CMK (cell line): ENCODE data around the gene RPS5.
A peak's percentile ranks its signal among the peaks of the same experiment; 100 is the strongest.
"Not testable (repeated sequence)": the region's sequence is repeated elsewhere in the genome, so short reads cannot be mapped to it uniquely, and the experiment has no call there.

Experiments
- DNase-seq: peaks from one replicate; pipeline ENCODE4 v3.0.0-alpha.2; 2010; ENCODE audit warnings: low read depth

RPS5 gene

DNA sequence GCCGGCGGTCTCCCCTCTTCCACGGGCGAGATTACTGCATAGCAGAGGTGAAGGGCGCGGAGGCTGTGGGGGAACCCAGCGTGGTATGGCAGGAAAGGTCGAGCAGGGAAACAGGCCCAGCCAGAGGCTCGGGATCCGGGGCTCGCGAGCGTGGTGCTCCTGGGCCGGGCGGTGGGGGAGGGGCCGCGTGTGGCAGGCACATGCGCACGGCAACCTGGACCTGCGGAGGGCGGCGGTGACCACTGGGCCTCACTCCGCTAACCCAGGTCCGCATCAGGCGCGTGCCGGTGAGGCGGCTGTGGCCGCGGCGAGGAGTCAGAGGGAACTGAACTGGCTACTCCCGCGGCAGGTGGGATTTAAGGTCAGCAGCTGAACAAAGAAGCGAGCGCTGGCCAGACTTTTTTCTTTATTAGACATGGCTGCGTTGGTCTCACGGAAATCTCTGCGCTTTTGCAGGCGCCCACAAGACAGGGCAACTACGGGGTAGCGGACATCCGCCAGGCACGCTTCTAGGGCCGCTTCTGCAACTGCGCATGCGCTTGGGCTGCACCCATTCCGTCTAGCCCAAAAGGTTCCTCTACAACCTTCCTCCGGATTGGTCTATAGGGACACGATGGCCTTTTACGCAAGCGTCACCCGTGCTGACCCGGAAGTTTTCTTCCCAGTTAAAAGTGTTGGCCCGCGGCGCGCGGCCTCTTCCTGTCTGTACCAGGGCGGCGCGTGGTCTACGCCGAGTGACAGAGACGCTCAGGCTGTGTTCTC, at the start of gene RPS5:
RPS5 (plus strand) TSS at position 694 of the 762 bp plus-strand sequence. CDS start 869 bp downstream, outside the sequence.
- peak; percentile 100 for DNase-seq

DNA sequence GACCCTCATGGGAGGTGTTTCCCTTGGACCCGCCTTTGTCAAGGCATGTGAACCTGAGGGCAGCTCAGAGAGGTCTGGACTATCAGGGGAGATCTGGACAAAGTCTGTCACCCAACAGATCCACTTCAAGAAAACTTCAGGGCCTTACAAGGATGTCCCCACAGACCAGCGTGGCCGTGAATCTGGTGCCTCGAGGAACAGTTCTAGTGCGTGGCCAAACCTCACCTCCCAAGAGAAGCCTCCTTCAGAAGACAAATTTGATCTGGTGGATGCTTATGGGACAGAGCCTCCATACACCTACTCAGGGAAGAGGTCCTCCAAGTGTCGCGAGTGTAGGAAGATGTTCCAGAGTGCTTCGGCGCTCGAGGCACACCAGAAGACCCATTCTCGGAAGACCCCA, 48.7 kb upstream of the RPS5 start:
- DNase-seq, result no peak

DNA sequence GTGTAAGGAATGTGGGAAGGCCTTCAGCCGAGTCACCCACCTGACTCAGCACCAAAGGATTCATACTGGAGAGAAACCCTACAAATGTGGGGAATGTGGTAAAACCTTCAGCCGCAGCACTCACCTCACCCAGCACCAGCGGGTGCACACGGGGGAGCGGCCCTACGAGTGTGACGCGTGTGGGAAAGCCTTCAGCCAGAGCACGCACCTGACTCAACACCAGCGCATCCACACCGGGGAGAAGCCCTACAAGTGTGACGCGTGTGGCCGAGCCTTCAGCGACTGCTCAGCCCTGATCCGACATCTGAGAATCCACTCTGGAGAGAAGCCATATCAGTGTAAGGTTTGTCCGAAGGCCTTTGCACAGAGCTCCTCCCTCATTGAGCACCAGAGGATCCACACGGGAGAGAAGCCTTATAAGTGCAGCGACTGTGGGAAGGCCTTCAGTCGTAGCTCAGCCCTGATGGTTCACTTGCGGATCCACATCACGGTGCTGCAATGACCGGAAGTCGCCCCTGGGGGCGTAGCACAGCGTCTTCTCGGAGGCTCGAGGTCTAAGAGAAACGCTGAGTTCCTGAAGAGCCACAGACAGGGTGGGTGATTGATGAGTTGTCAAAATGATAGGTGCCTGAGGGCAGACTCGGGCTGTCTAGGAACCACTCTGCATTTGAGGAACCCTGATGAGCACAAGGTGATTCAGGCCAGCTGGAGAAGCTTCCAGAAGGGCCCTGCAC, 48.1 kb upstream of the RPS5 start:
- no peak for DNase-seq

DNA sequence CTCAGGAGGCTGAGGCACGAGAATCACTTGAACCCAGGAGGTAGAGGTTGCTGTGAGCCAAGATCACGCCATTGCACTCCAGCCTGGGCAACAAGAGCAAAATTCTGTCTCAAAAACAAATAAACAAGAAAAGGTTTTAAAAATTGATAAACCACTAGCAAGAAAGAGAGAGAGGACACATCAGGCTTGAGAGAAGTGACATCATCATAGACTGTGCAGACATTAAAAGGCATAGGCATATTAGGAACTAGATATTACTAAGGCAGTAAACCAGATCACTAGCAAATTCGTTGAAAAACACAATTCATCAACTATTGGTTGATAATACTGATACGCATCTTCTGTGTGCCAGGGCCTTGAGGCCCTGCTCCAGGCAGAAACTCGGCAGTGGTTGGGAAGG, 41.5 kb upstream of the RPS5 start:
- DNase-seq, result no peak

DNA sequence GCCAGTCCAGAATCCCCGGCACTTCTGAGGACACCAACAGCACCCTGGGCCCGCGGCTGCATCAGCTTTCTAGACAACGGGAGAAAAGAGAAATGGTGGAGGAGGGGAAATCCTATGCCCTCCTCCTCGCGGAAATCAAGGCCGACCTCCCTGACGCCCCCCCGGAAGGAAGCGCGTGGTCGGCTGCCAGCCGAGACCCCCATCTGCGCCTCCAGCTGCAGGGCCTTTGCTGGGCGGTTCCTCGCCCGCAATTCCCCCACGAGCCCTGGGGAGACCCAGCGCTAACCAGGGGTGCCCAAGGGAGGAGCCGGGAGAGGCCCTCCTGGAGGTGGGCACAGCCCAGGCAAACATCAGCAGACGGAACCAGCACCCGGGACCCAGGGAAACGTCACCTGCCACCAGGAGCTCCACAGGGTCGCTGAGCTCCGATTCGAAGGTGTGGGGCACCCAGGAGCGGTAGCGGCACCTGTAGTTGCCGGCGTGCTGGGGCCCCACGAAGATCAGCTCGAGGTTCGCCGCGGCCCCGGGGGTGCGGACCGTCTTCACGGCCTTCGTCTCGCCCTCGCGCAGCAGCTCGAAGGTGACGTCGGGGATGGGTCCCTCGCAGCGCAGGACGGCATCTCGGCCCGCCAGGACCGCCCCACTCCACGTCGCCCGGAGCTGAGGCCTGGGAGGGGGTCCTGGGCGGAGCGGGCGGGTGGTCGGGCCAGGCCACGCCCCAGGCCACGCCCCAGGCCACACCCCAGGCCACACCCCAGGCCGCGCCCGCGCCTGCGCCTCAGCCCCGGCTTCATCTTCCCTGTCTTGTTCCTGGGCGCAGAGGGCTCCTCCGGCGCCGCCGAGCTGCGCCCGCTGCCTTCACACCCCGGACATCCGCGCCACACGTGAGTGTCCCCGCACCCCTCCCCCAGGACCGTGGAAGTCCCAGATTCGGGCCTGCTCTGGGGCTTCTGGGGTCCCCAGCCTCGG, 39.8 kb upstream of the RPS5 start:
- DNase-seq, result peak; percentile 66

DNA sequence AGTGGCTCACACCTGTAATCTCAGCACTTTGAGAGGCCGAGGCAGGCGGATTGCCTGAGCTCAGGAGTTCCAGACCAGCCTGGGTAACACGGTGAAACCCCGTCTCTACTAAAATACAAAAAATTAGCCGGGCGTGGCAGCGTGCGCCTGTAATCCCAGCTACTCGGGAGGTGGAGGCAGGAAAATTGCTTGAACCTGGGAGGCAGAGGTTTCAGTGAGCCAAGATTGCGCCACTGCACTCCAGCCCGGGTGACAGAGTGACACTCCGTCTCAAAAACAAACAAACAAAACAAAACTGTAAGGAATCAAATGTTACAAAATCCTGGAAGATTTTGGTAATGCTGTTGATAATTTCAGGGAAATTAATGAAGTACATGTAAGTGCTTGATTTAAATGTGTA, 39.0 kb upstream of the RPS5 start:
- not testable (repeated sequence) for DNase-seq

DNA sequence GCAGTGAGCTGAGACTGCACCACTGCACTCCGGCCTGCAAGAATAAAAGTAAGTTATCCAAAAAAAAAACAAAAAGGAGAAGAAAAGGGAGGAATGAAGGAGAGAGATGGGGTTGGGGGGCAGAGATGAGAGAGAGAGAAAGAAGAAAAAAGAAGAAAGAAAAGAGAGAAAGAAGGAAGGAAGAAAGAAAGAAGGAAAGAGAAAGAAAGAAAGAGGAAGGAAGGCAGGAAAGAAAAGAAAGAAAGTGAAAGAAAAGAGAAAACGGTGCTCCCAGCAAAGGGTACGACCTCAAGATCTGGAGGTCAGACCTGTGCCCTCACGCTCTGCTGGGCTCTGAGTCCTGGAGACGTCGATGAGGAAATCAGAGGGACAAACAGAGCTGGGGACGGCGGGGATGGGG, 37.5 kb upstream of the RPS5 start:
- DNase-seq, result no peak

DNA sequence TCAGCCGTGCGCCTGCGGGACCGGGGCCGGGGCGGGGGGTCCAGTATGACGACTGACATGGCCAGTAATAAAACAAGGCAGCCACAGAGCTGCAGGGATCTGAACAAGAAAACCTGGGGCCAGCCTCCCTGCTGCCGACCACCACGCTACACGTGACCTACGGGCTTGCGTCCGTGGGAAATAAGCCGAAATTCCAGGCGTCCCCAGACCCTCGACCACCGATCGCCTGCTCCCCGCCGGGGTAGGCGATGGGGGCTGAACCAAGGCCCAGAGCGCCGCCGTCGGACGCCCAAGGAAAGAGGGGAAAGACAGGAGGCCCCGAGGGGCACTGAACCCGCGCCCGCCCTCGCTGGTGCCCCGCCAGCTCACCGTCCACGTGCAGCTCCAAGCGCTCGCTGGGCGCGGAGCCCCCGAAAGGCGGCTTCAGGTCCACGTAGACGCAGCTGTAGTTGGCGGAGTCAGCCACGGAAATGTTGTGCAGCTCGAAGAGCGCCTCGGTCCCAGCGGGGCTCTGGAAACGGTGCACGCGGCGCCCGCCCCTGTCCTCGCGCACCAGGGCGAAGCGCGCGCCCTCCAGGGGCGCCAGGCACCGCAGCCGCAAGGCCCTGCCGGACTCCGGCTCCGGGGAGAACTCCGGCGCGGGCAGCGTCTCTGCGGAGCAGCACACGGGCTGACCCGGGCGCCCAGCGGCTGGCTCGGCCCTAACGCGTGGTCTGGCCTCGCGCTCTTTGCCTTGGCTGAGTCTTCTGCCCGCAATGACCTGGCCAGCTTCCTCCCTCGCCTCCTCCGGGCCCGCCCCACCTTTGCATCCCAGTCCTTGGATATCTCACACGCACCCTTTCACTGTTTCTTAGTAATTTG, 36.8 kb upstream of the RPS5 start:
- DNase-seq, result no peak

DNA sequence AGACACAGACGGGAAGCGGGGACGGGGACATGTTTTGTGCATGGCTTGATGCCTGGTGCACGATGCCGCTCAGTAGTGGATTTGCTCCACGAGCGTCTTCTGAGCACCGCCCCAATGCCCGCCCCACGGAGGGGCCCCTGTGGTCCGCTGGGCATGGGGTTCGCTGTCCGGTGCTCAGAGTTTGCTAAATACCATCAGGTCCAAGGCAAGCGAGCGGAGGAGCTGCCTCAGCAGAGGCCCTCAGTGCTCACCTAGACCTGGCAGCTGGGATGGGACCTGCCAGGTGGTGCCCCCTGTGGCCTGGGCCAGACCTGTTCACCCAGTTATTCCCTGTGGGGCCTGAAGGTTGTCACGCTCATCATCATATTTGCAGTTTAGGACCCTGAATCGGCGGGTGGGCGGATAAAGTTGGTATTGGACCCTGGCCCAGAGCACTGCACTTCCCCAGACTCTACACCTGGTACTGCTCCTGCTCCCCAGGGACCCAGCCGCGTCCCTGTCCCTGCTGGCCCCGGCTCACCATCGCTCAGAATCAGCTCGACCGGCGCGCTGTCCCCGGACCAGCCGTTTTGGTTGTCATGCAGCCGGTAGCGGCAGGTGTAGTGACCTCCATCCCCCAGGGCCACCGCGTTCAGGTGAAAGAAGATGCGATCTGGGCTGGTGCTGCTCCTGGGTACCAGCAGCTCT, 36.1 kb upstream of the RPS5 start:
- DNase-seq, result no peak

DNA sequence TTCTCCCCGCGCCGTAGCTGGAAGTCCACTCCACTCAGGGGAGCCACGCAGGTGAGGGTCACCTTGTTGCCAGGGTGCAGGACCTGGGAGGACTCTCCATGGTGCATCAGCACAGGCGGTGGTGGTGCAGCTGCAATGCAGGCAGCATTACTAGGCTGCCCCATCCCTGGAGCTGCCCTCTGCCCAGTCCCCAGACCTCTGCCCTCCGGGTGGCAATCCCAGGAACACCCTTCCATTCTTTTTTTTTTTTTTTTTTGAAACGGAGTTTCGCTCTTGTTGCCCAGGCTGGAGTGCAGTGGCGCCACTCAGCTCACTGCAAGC, 35.6 kb upstream of the RPS5 start:
- DNase-seq, result no peak

DNA sequence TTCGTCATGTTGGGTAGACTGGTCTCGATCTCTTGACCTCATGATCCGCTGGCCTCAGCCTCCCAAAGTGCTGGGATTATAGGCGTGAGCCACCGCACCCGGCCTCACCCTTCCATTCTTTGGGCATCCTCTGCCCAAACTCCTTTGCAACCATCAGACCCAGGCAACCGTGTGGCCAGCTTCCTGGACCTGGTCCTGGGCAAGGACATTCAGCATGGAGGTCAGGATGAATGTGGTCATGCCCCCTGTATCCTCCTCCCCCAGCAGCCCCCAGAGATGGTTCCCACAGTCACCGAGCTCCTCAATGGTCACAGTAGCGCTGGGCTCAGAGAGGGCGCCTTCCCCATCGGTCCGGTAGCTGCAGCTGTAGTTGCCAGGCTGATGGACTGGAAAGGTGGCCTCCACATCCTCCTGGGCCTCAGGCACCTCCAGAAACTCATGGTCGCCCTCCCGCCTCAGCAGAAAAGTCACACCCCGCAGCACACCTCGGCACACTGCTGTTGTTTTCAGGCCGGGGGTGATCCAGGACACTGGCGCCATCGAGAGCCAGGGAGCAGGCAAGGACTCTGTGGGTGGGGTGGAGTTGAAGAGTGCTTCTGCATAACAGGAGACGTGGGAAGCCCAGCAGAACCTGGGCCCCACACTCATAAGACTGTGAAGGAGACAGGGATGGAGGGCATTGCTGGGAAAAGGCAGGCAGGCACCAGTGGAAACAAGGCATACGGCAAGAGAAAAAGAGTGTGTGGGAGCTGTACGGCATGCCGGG, 34.9 kb upstream of the RPS5 start:
- DNase-seq, result no peak

DNA sequence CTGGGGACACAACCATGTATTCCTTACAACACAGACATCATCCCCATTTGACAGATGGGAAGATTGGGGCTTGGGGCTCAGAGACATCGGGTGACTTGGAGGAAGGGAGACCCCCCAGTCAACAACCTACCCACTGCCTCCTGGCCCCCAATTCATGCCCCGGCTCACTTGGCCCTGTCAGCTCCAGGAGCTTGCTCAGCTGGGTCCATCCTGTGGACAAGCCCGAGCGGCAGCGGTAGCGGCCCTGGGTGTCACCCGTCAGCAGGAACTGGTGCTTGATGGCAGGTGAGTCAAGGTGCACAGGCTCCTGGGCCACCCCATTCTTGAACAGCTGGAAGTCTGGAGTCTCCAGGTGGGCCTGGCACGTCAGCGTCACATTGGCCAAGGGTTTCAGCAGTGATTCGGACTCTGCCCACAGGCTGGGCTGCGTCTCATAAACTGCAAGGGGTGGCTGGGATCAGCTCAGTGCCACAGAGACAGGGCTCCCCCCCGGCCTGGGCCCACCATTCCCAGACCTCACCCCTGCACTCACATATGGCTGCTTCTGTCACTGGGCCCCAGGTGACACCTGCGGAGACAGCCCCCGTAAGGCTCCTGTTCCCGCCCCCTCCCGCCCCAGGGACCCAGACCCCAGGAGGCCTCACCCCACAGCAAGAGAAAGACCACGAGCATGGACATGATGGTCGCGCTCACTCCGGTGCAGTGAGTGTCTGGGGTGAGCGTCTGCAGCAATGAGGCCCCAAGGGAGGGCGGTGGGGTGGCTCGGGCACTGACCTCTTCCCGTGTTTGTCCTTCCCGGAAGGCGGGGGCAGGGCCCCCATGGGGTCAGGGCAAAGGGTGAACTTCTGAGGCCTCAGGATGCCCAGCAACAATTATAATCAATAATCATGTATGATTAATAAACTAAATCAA, 34.1 kb upstream of the RPS5 start, which contains the start of gene A1BG:
A1BG (minus strand) TSS at position 733 of the 912 bp plus-strand sequence; CDS start at position 678, 55 bp downstream.
- DNase-seq, result no peak

DNA sequence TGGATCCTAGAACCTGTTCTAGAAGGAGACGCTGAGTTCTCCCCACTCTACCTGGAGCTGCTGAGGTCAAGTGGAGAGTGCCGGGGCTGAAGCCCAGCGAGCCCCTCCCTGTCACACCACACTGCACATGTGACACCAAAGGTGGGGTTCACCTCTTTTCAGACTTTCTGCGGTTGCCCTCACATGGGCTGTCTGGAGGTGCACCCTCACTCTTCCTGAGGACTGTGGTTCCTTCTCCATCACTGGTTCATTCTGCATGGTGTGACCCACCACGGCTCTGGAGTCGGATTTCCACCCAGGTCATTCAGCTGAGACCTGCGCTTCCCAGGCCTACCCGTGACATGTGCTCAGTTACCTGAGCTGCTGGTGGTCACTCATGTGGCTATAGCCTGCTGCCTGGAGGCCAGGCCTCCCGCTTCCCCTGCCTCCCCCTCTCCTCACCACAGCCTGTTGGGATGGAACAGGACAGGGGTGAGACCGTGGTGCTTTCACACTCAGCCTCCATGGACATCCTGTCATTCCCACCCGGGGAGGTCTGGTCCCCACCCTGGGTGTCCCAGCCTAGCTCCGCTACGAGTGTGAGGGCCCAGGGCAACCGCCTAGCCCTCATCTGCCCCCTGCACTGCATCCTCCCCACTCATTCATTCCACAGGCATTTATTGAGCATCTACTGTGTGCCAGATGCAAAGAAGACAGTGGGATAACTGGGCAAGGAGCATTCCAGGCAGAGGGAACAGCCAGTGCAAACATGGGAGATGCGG, 33.2 kb upstream of the RPS5 start:
- DNase-seq, result no peak

DNA sequence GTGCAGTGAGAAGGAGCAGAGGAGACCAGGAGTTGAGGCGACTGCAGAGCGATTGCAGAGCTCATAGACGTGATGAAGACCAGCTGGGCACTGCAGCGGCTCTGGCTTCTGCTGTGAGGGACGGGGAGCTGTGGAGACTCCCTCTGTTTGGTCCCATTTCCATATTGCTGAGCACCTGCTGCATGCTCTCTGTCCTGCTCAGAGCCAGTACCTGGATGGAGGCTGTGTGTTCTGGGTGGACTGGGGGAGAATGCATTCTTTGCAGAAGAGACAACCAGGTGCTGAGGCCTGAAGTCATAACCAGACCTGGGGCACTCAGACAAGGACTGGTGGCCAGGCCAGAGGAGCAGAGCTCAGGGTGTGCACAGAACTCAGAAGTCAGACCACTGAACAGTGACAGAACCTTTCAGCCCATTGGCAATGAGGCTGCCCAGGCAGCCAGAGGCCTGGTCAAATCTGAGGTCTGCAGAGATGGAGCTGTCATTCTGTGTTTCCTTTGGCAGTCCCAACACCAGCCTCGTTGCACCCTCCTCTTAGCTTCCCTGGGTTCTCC, 32.5 kb upstream of the RPS5 start:
- DNase-seq, result no peak

DNA sequence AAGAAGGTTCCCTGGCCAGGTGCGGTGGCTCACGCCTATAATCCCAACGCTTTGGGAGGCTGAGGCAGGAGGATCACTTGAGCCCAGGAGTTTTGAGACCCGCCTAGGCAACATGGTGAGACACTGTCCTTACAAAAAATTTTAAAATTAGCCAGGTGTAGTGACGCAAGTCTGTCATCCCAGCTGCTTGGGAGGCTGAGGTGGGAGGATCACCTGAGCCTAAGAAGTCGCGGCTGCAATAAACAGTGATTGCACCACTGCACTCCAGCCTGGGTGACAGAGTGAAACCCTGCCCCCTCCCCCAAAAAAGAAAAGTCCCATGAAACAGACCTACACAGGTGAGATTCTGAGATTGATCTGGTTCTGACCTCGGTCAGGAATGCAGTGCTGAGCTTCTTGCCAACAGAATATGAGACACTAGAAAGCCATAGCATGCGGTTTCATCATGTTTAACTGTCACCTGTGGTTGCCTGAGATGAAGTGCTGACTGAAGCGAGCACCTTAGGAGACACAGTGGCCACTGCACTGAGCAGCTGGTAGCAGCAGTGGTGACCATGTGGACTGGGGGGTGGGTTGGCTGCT, 31.8 kb upstream of the RPS5 start:
- DNase-seq, result no peak

DNA sequence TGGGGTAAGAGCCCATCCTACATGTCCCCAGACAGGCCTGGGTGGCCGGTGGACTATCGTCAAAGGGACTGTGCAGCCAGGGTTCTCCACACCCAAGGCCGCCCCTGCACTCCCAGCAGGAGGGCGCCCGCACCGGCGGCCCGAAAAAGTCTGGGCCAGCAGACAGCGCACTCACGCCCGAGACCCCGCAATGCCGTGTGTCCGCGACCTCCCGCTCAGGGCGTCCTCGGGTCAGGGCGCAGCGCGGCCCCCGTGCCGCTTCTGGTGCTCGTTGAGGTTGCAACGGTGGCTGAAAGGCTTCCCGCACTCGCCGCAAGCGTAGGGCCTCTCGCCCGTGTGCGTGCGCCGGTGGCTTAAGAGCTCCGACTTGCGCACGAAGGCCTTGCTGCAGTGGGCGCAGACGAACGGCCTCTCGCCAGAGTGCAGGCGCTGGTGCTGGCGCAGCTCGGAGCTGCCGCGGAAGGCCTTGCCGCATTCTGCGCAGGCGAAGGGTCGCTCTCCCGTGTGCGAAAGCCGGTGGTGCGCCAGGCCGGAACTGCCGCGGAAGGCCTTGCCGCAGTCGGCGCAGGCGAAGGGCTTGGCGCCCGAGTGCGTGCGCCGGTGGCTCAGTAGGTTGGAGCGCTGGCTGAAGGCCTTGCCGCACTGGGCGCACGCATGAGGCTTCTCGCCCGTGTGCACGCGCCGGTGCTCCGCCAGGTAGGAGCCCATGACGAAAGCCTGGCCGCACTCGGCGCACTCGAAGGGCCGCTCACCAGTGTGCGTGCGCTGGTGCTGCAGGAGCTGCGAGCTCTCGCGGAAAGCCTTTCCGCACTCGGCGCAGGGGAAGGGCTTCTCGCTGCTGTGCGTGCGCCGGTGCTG, 30.9 kb upstream of the RPS5 start:
- no peak for DNase-seq
